Activated T-helper 2 cell treated with anti-CD3 and anti-CD28 coated beads, Interferon-gamma antibody, Interleukin-2, Interleukin-4, amounts not matched to agents 10 μg/mL and 5 μg/mL and 100 μg/mL, durations not matched to agents 14 hours and 24 hours and 36 hours (primary cell): Measurements from ENCODE around the gene PHLPP1. TPM values are rescaled to one million over a fixed set of nuclear protein-coding genes. Genes with fewer than 3 reads are reported as not detected.
"Not testable (repeated sequence)": the region's sequence is repeated elsewhere in the genome, so short reads cannot be mapped to it uniquely, and the experiment has no call there.

Source experiments
- DNase-seq: peaks from one replicate; pipeline ENCODE4 v3.0.0; 2021; ENCODE audit warnings: low spot score
- H3K27ac Mint-ChIP-seq: one replicate; pipeline ENCODE4 v1.8.0; 2021; ENCODE audit warnings: mixed read lengths
- H3K27me3 Mint-ChIP-seq: one replicate; pipeline ENCODE4 v1.8.0; 2021; ENCODE audit warnings: low read depth, mixed read lengths
- H3K36me3 Mint-ChIP-seq: one replicate; pipeline ENCODE4 v1.8.0; 2021; ENCODE audit warnings: low read depth, mixed read lengths
- H3K4me1 Mint-ChIP-seq: one replicate; pipeline ENCODE4 v1.8.0; 2021; ENCODE audit warnings: low read depth, mixed read lengths
- H3K4me3 Mint-ChIP-seq: one replicate; pipeline ENCODE4 v1.8.0; 2021; ENCODE audit warnings: low read depth, mild to moderate bottlenecking, moderate library complexity, mixed read lengths
- H3K9me3 Mint-ChIP-seq: one replicate; pipeline ENCODE4 v1.8.0; 2021; ENCODE audit warnings: mixed read lengths
- intact Hi-C: fragments of 100-400 bp; cut with micrococcal nuclease; formaldehyde crosslinking; loops from one replicate; pipeline ENCODE4 v1.15.1; 2023
- total RNA-seq: library from RNA; stranded (reverse); gene quantifications from 2 replicates; pipeline ENCODE4 v1.2.3, GENCODE V29; 2022

Gene PHLPP1
- total RNA-seq, 1 donor from 2014 or later: 31.1 TPM

GRCh38 chr18:62904396-62905285 is 189.3 kb downstream of the PHLPP1 start:
- DNase-seq: no peak
- intact Hi-C loops: no loop called here
- Mint-ChIP-seq H3K27me3 (no peaks in the 10 kb centered on the region), H3K36me3 (peaks cover 32% of the 10 kb centered on the region), H3K27ac (no peak overlapping the region), H3K4me3 (no peak overlapping the region), H3K9me3 (no peaks in the 10 kb centered on the region), H3K4me1 (no peaks in the 10 kb centered on the region)

- H3K27me3 Mint-ChIP-seq: no peaks in the 10 kb centered on the region
- peaks cover 17% of the 10 kb centered on the region for H3K36me3 Mint-ChIP-seq
- no peaks in the 10 kb centered on the region for H3K9me3 Mint-ChIP-seq
- intact Hi-C loops: no loop called here
- H3K27ac Mint-ChIP-seq: no peak overlapping the region
- H3K4me3 Mint-ChIP-seq: no peak overlapping the region
- H3K4me1 Mint-ChIP-seq: peaks cover 4% of the 10 kb centered on the region
- no peak for DNase-seq
Observed at GRCh38 chr18:62912885-62913284, 197.5 kb downstream of the PHLPP1 start.

GRCh38 chr18:62913824-62914223 is 198.5 kb downstream of the PHLPP1 start:
- H3K4me1 Mint-ChIP-seq, DNase-seq, H3K4me3 Mint-ChIP-seq, H3K27ac Mint-ChIP-seq, intact Hi-C loops, H3K9me3 Mint-ChIP-seq, H3K27me3 Mint-ChIP-seq: not testable (repeated sequence)
- H3K36me3 Mint-ChIP-seq: peaks cover 20% of the 10 kb centered on the region

GRCh38 chr18:62914871-62915392 is 199.6 kb downstream of the PHLPP1 start:
- intact Hi-C loops: no loop called here
- H3K27me3 Mint-ChIP-seq: no peaks in the 10 kb centered on the region
- peaks cover 4% of the 10 kb centered on the region for H3K4me1 Mint-ChIP-seq
- no peak overlapping the region for H3K4me3 Mint-ChIP-seq
- no peak overlapping the region for H3K27ac Mint-ChIP-seq
- H3K36me3 Mint-ChIP-seq: peaks cover 22% of the 10 kb centered on the region
- H3K9me3 Mint-ChIP-seq: no peaks in the 10 kb centered on the region
- DNase-seq: no peak

- Mint-ChIP-seq H3K4me1 (no peaks in the 10 kb centered on the region), H3K36me3 (peaks cover 43% of the 10 kb centered on the region), H3K9me3 (no peaks in the 10 kb centered on the region), H3K27ac (no peak overlapping the region), H3K4me3 (no peak overlapping the region), H3K27me3 (no peaks in the 10 kb centered on the region)
- DNase-seq: no peak
- intact Hi-C loops: no loop called here
Observed at GRCh38 chr18:62918361-62918760, 203.0 kb downstream of the PHLPP1 start.

GRCh38 chr18:62919109-62919838 is 203.9 kb downstream of the PHLPP1 start:
- H3K36me3 Mint-ChIP-seq: peaks cover 43% of the 10 kb centered on the region
- no peak for DNase-seq
- no peak overlapping the region for H3K4me3 Mint-ChIP-seq
- no peak overlapping the region for H3K27ac Mint-ChIP-seq
- no peaks in the 10 kb centered on the region for H3K4me1 Mint-ChIP-seq
- no peaks in the 10 kb centered on the region for H3K9me3 Mint-ChIP-seq
- H3K27me3 Mint-ChIP-seq: no peaks in the 10 kb centered on the region
- intact Hi-C loops: no loop called here

GRCh38 chr18:62925031-62925688 is 209.8 kb downstream of the PHLPP1 start:
- Mint-ChIP-seq H3K9me3 (no peaks in the 10 kb centered on the region), H3K4me3 (no peak overlapping the region), H3K27me3 (no peaks in the 10 kb centered on the region), H3K36me3 (peaks cover 38% of the 10 kb centered on the region), H3K27ac (no peak overlapping the region), H3K4me1 (peaks cover 6% of the 10 kb centered on the region)
- no peak for DNase-seq
- intact Hi-C loops: no loop called here

- no peaks in the 10 kb centered on the region for H3K27me3 Mint-ChIP-seq
- H3K27ac Mint-ChIP-seq: no peak overlapping the region
- H3K4me1 Mint-ChIP-seq: peaks cover 6% of the 10 kb centered on the region
- no peak for DNase-seq
- H3K36me3 Mint-ChIP-seq: peaks cover 37% of the 10 kb centered on the region
- intact Hi-C loops: no loop called here
- peaks cover 22% of the 10 kb centered on the region for H3K9me3 Mint-ChIP-seq
- no peak overlapping the region for H3K4me3 Mint-ChIP-seq
Observed at GRCh38 chr18:62928326-62928725, 213.0 kb downstream of the PHLPP1 start.

- no peak overlapping the region for H3K4me3 Mint-ChIP-seq
- H3K27ac Mint-ChIP-seq: no peak overlapping the region
- peaks cover 32% of the 10 kb centered on the region for H3K9me3 Mint-ChIP-seq
- H3K27me3 Mint-ChIP-seq: no peaks in the 10 kb centered on the region
- H3K4me1 Mint-ChIP-seq: peaks cover 17% of the 10 kb centered on the region
- H3K36me3 Mint-ChIP-seq: peaks cover 30% of the 10 kb centered on the region
- intact Hi-C loops: no loop called here
- DNase-seq: no peak
Observed at GRCh38 chr18:62933261-62933887, 218.0 kb downstream of the PHLPP1 start.

- Mint-ChIP-seq H3K4me1 (peaks cover 29% of the 10 kb centered on the region), H3K27ac (no peak overlapping the region), H3K27me3 (no peaks in the 10 kb centered on the region), H3K9me3 (peaks cover 31% of the 10 kb centered on the region), H3K36me3 (peaks cover 16% of the 10 kb centered on the region), H3K4me3 (no peak overlapping the region)
- DNase-seq: no peak
- intact Hi-C loops: loop anchor here (5.0 kb wide), 1 partner anchor 39 kb away; no protein-coding TSS in a partner anchor
Observed at GRCh38 chr18:62935994-62936393, 220.7 kb downstream of the PHLPP1 start.

- H3K36me3 Mint-ChIP-seq: peaks cover 6% of the 10 kb centered on the region
- DNase-seq: no peak
- no peaks in the 10 kb centered on the region for H3K27me3 Mint-ChIP-seq
- H3K4me3 Mint-ChIP-seq: no peak overlapping the region
- intact Hi-C loops: loop anchor here (5.0 kb wide), 1 partner anchor 40 kb away; no protein-coding TSS in a partner anchor
- H3K27ac Mint-ChIP-seq: no peak overlapping the region
- H3K4me1 Mint-ChIP-seq: peaks cover 29% of the 10 kb centered on the region
- peaks cover 22% of the 10 kb centered on the region for H3K9me3 Mint-ChIP-seq
Observed at GRCh38 chr18:62937065-62937464, 221.7 kb downstream of the PHLPP1 start.

GRCh38 chr18:62938006-62938405 is 222.7 kb downstream of the PHLPP1 start:
- H3K9me3 Mint-ChIP-seq: peaks cover 13% of the 10 kb centered on the region
- no peaks in the 10 kb centered on the region for H3K36me3 Mint-ChIP-seq
- H3K4me1 Mint-ChIP-seq: peaks cover 29% of the 10 kb centered on the region
- no peak overlapping the region for H3K27ac Mint-ChIP-seq
- no peak for DNase-seq
- no peaks in the 10 kb centered on the region for H3K27me3 Mint-ChIP-seq
- intact Hi-C loops: loop anchor here (5.0 kb wide), 1 partner anchor 41 kb away; no protein-coding TSS in a partner anchor
- H3K4me3 Mint-ChIP-seq: no peak overlapping the region
